SK-N-SH treated with all-trans-retinoic acid at 6 μM for 48 hours (cell line): ENCODE results near the gene PRKAR1B.

Source experiments
- ATAC-seq: fragments of 200-7000 bp; cut with Tn5 transposase; 3 replicates; pipeline ENCODE4 v1.9.1; 2020; ENCODE audit warnings: mild to moderate bottlenecking, moderate library complexity
- ARNTL ChIP-seq: fragments of 450-650 bp; formaldehyde crosslinking; IDR thresholded peaks from 2 replicates; pipeline ENCODE4 v1.5.0; 2020; ENCODE audit warnings: low read depth, mild to moderate bottlenecking, moderate library complexity, borderline replicate concordance
- BACH2 ChIP-seq: fragments of 250-450 bp; sonication (Bioruptor Pico); IDR thresholded peaks from 2 replicates; pipeline ENCODE4 v1.9.0; 2021; ENCODE audit warnings: mild to moderate bottlenecking, borderline replicate concordance
- CREB5 ChIP-seq: fragments of 250-450 bp; sonication (Bioruptor Pico); IDR thresholded peaks from 2 replicates; pipeline ENCODE4 v1.5.1; 2020; ENCODE audit warnings: low read depth, mild to moderate bottlenecking, moderate library complexity
- CSDC2 ChIP-seq: fragments of 250-450 bp; sonication (Bioruptor Pico); IDR thresholded peaks from 2 replicates; pipeline ENCODE4 v1.5.0; 2020; ENCODE audit warnings: mild to moderate bottlenecking, moderate library complexity
- CSRNP3 ChIP-seq: fragments of 250-450 bp; sonication (Bioruptor Pico); IDR thresholded peaks from 2 replicates; pipeline ENCODE4 v1.5.1; 2021; ENCODE audit warnings: mild to moderate bottlenecking, moderate library complexity
- ESRRG ChIP-seq: fragments of 250-450 bp; sonication (Bioruptor Pico); IDR thresholded peaks from 2 replicates; pipeline ENCODE4 v1.6.1; 2021; ENCODE audit warnings: mild to moderate bottlenecking
- GLIS3 ChIP-seq: fragments of 250-450 bp; sonication (Bioruptor Pico); IDR thresholded peaks from 2 replicates; pipeline ENCODE4 v1.5.0; 2020; ENCODE audit warnings: mild to moderate bottlenecking, moderate library complexity
- ISL1 ChIP-seq: fragments of 250-450 bp; sonication (Bioruptor Pico); IDR thresholded peaks from 2 replicates; pipeline ENCODE4 v2.1.2; 2022; ENCODE audit warnings: mild to moderate bottlenecking, moderate library complexity
- OSR1 ChIP-seq: fragments of 250-450 bp; sonication (Bioruptor Pico); IDR thresholded peaks from 2 replicates; pipeline ENCODE4 v1.8.0; 2022; ENCODE audit warnings: moderate library complexity, mild to moderate bottlenecking, inconsistent platforms
- PATZ1 ChIP-seq: fragments of 250-450 bp; sonication (Bioruptor Pico); IDR thresholded peaks from 2 replicates; pipeline ENCODE4 v1.8.0; 2020; ENCODE audit warnings: mild to moderate bottlenecking, moderate library complexity, borderline replicate concordance
- PPARA ChIP-seq: fragments of 250-450 bp; sonication (Bioruptor Pico); IDR thresholded peaks from 2 replicates; pipeline ENCODE4 v1.5.0; 2020; ENCODE audit warnings: mild to moderate bottlenecking, borderline replicate concordance
- RARB ChIP-seq: fragments of 250-450 bp; sonication (Bioruptor Pico); IDR thresholded peaks from 2 replicates; pipeline ENCODE4 v1.8.0; 2021; ENCODE audit warnings: mild to moderate bottlenecking, moderate library complexity
- SNAI2 ChIP-seq: fragments of 250-450 bp; sonication (Bioruptor Pico); IDR thresholded peaks from 2 replicates; pipeline ENCODE4 v1.5.0; 2020; ENCODE audit warnings: mild to moderate bottlenecking, moderate library complexity
- TCF4 ChIP-seq: fragments of 250-450 bp; sonication (Bioruptor Pico); IDR thresholded peaks from 2 replicates; pipeline ENCODE4 v1.8.0; 2021; ENCODE audit warnings: mild to moderate bottlenecking, moderate library complexity, borderline replicate concordance
- TOX ChIP-seq: fragments of 250-450 bp; sonication (Bioruptor Pico); IDR thresholded peaks from 2 replicates; pipeline ENCODE4 v1.8.0; 2021; ENCODE audit warnings: mild to moderate bottlenecking, moderate library complexity, borderline replicate concordance
- TSHZ2 ChIP-seq: fragments of 250-450 bp; sonication (Bioruptor Pico); IDR thresholded peaks from 2 replicates; pipeline ENCODE4 v1.5.0; 2020; ENCODE audit warnings: mild to moderate bottlenecking, moderate library complexity
- ZC3H10 ChIP-seq: fragments of 250-450 bp; sonication (Bioruptor Pico); IDR thresholded peaks from 2 replicates; pipeline ENCODE4 v1.5.1; 2021; ENCODE audit warnings: mild to moderate bottlenecking, moderate library complexity
- ZFP3 ChIP-seq: fragments of 250-450 bp; sonication (Bioruptor Pico); IDR thresholded peaks from 2 replicates; pipeline ENCODE4 v1.5.0; 2020; ENCODE audit warnings: mild to moderate bottlenecking, moderate library complexity
- ZFP30 ChIP-seq: fragments of 450-650 bp; formaldehyde crosslinking; IDR thresholded peaks from 2 replicates; pipeline ENCODE4 v1.5.0; 2022; ENCODE audit warnings: mild to moderate bottlenecking, moderate library complexity
- ZNF565 ChIP-seq: fragments of 450-650 bp; formaldehyde crosslinking; conservative IDR thresholded peaks from 2 replicates; pipeline ENCODE4 v1.5.0; 2020; ENCODE audit warnings: low read depth, mild to moderate bottlenecking, moderate library complexity
- ZNF70 ChIP-seq: fragments of 450-650 bp; formaldehyde crosslinking; IDR thresholded peaks from 2 replicates; pipeline ENCODE4 v1.5.0; 2020; ENCODE audit warnings: mild to moderate bottlenecking, moderate library complexity
- ZNF8 ChIP-seq: fragments of 450-650 bp; formaldehyde crosslinking; IDR thresholded peaks from 2 replicates; pipeline ENCODE4 v1.5.0; 2020; ENCODE audit warnings: mild to moderate bottlenecking, moderate library complexity
- TF ChIP-seq, protein P1 (sequence below): fragments of 250-450 bp; sonication (Bioruptor Pico); IDR thresholded peaks from 2 replicates; pipeline ENCODE4 v1.8.0; 2021; ENCODE audit warnings: low read depth, mild to moderate bottlenecking, moderate library complexity, borderline replicate concordance

Gene PRKAR1B

DNA sequence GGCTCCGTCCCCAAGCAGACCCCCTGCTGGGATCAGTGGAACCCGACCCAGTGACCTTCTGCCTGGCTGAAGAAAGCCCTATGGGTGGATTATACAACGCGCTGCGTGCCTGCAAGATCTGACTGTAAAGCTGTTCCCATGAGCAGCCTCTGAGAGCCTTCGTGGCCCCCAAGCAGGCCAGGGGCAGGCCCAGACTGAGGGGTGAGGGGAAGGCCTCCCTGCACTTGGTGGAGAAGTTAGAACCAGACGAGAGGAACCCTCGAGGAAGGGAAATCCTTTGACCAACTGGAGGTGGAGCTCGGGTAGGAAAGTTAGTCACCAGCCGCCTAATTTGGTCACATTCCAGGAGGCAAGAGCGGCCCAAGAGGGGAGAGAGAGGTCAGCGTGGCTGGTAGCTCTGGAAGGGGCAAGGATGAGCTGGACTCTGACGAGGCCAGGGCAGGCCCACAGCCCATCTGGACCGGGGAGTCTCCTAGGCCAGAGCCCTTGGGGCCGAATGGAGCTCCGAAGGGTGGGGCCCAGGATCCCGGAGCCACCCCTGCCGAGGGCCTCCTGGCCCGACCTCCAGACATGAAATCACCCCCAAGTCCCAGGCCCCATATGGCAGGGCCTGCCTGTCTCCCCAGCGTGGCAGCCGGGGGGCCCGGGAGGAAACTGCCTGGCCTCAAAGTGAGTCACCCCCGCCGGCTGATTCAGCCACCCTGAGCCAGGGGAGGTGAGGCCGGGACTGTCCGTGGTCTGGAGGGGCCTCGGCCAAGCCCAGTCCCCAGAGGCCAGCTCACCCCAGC is 184.2 kb downstream of the PRKAR1B start:
- peak; percentile 64 for ATAC-seq
- TF ChIP-seq CSDC2 (CRISPR knock-in tag) (peak; percentile 66; the same call in 1 of the 2 replicates), OSR1 (CRISPR knock-in tag) (0 out of 2 replicates have a peak, but pooled peaks have one; percentile 66), TOX (CRISPR knock-in tag) (no peak), ZNF70 (CRISPR knock-in tag) (peak; percentile 94), PATZ1 (CRISPR knock-in tag) (peak; percentile 84; the same call in 1 of the 2 replicates), ARNTL (CRISPR knock-in tag) (no peak), ZFP3 (peak; percentile 82; the same call in 1 of the 2 replicates)

DNA sequence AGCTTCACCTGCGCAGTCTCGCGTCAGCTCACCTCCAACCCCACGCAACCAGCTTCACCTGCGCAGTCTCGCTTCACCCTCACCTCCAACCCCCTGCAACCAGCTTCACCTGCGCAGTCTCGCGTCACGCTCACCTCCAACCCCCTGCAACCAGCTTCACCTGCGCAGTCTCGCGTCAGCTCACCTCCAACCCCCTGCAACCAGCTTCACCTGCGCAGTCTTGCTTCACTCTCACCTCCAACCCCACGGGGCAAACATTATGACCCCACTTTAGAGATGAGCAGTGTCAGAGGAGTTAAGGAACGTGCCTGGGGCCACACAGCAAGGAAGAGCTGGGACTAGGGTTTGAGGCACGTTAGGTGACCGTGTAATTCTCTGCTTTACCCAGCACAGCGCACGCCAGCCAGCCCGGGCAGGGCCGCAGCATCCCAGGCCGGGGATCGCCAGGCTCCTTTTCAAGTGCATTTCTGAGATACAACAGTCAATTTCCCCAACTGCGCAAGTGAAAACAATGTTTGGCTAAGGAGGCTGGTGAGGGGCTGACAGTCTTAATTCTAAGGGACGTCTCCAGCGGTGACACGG is 184.9 kb downstream of the PRKAR1B start:
- no peak for ATAC-seq
- no peak for TF ChIP-seq ESRRG (CRISPR knock-in tag)
- no peak for TF ChIP-seq ZNF70 (CRISPR knock-in tag)
- no peak for TF ChIP-seq CSDC2 (CRISPR knock-in tag)
- TF ChIP-seq OSR1 (CRISPR knock-in tag) = no peak
- no peak for TF ChIP-seq ARNTL (CRISPR knock-in tag)
- no peak for TF ChIP-seq SNAI2 (CRISPR knock-in tag)
- TF ChIP-seq TCF4 (CRISPR knock-in tag) = no peak
- TF ChIP-seq, protein P1, sequence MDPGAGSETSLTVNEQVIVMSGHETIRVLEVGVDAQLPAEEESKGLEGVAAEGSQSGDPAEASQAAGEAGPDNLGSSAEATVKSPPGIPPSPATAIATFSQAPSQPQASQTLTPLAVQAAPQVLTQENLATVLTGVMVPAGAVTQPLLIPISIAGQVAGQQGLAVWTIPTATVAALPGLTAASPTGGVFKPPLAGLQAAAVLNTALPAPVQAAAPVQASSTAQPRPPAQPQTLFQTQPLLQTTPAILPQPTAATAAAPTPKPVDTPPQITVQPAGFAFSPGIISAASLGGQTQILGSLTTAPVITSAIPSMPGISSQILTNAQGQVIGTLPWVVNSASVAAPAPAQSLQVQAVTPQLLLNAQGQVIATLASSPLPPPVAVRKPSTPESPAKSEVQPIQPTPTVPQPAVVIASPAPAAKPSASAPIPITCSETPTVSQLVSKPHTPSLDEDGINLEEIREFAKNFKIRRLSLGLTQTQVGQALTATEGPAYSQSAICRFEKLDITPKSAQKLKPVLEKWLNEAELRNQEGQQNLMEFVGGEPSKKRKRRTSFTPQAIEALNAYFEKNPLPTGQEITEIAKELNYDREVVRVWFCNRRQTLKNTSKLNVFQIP (CRISPR knock-in tag) = no peak
- TF ChIP-seq TOX (CRISPR knock-in tag) = no peak
- TF ChIP-seq RARB (CRISPR knock-in tag) = no peak
- TF ChIP-seq ZFP3 = no peak
- TF ChIP-seq ZFP30 (CRISPR knock-in tag) = no peak
- TF ChIP-seq ZNF565 (CRISPR knock-in tag) = no peak
- no peak for TF ChIP-seq ISL1 (CRISPR knock-in tag)
- no peak for TF ChIP-seq CREB5 (CRISPR knock-in tag)
- TF ChIP-seq, all 23 proteins: peak for 0

- ATAC-seq = no peak
- TF ChIP-seq ZNF8 (no peak), OSR1 (CRISPR knock-in tag) (no peak), ISL1 (CRISPR knock-in tag) (no peak), ARNTL (CRISPR knock-in tag) (no peak), ZC3H10 (CRISPR knock-in tag) (no peak), CSDC2 (CRISPR knock-in tag) (no peak), ZNF70 (CRISPR knock-in tag) (no peak), PPARA (CRISPR knock-in tag) (no peak), BACH2 (CRISPR knock-in tag) (no peak), ZFP30 (CRISPR knock-in tag) (no peak), GLIS3 (CRISPR knock-in tag) (no peak), TOX (CRISPR knock-in tag) (no peak), CSRNP3 (CRISPR knock-in tag) (no peak), PATZ1 (CRISPR knock-in tag) (no peak), TSHZ2 (CRISPR knock-in tag) (no peak)
- TF ChIP-seq, protein P1 (CRISPR knock-in tag) = no peak
Measured at GRCh38 chr7:541661-542060, 185.4 kb downstream of the PRKAR1B start.
